CD4-positive, alpha-beta T cell treated with Interleukin-15 for 4 hours (primary cell): ENCODE data around the gene GALR1.
"Not testable (repeated sequence)": the region's sequence is repeated elsewhere in the genome, so short reads cannot be mapped to it uniquely, and the experiment has no call there.

Experiments
- DNase-seq: peaks from one replicate; pipeline ENCODE4 v3.0.0-alpha.2; 2020; ENCODE audit warnings: low spot score

Gene GALR1

DNA sequence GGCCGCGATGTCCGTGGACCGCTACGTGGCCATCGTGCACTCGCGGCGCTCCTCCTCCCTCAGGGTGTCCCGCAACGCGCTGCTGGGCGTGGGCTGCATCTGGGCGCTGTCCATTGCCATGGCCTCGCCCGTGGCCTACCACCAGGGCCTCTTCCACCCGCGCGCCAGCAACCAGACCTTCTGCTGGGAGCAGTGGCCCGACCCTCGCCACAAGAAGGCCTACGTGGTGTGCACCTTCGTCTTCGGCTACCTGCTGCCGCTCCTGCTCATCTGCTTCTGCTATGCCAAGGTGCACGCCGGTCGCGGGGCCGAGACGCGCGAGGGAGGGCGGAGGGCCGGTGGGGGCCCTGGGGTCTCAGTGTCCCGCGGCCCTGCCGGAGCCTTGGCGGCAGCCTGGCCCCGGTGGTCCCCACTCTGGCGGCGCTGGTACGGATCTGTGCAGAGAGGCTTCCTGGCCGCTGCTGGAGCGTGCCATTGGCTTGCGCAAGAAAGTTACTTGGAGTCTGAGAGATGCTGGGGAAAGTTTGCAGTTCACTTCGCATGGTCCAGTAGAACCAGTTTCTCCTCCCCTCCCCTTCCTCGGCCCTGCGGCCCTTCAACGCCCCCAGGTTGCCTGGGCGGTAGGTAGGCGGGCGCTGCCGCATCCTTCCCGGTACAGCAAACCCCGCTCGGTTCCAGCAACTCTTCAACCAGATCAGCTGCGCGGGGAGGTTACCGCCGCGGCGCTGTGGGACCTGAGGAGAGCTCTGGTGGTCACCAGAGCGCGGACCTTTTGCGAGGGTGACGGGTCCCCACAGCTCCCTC lies 1.5 kb downstream of the GALR1 start:
- no peak for DNase-seq

GRCh38 chr18:77251730-77252050 lies 2.0 kb downstream of the GALR1 start:
- DNase-seq, result no peak

DNA sequence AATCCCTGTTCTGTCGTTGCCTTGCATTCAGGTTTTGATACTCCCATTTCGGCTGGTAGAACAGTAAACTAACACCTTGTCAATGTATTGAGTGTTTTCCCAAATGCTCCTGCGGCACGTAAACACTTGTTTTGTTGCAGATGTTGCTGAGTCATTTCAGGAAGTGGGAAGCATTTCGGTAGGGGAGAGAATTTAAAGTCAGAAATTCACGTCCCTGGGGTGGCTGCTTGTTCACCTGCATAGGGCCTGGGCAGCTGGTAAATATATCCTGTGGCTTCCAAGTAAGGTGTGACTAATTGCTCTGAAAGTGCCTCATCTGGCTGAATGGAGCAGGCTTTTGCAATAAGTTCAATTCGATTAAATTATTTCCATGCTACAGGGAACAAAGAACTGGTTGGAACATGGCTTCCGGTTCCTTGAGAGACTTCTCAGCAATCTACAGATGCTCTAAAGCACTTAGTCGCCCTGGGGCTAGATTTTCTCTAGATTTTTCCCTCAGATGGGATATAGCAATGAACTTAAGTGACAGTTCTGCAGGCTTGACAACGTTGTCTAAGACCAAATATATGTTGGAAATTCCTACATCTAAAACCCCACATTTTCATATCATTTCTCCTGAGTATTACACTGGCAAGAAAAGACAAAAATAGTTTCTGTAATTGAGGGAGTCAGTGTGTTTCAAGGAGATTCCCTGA lies 5.2 kb downstream of the GALR1 start:
- no peak for DNase-seq

- no peak for DNase-seq
Observed at GRCh38 chr18:77255426-77256105, 5.9 kb downstream of the GALR1 start.

GRCh38 chr18:77262643-77263465 lies 13.2 kb downstream of the GALR1 start:
- DNase-seq, result no peak

- no peak for DNase-seq
Observed at GRCh38 chr18:77263466-77263763, 13.8 kb downstream of the GALR1 start.

GRCh38 chr18:77267969-77268368 lies 18.3 kb downstream of the GALR1 start:
- no peak for DNase-seq

- DNase-seq, result no peak
Observed at GRCh38 chr18:77268456-77268855, 18.8 kb downstream of the GALR1 start.

DNA sequence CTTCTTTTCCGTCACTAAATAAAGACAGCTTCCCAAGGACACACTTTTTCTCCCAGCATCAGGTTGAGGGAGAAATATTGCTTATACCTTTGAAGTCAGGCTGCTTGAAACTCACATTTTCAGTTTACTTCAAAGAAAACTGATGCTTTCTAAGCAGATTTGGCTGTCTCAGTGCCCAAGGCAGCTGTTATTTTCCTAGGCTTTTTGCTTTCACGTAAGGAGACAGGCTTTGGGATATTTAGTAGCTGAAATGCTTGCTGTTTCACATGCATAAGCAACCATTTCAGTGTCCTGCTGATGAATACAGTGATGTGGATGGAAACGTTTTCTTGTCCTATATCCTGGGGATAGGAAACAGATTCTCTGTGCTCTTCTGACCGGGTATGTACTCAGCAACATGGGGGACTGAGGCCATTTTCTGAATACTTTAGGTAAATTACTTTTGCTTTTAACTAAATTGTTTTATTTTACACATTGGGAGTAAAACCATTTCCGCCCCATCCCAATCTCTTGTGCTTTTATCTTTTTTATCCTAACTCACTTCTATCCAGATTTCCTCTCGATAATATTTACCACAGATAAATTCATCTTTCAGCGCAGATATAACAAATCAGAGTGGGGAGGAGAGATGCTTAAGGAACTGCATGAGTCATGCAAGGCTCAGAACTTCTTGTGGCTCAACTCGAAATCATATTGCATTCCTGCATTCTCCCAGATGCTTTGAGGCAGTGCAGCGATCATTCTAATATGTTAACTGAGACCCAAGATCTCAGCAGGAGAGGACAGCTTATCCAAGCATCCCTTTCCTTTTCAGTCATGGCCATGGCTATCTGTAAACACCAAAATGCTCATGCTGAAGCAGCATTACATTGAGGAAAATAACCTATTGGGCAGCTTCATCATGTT lies 22.2 kb downstream of the GALR1 start:
- no peak for DNase-seq

- not testable (repeated sequence) for DNase-seq
Observed at GRCh38 chr18:77290841-77291240, 41.2 kb downstream of the GALR1 start.

DNA sequence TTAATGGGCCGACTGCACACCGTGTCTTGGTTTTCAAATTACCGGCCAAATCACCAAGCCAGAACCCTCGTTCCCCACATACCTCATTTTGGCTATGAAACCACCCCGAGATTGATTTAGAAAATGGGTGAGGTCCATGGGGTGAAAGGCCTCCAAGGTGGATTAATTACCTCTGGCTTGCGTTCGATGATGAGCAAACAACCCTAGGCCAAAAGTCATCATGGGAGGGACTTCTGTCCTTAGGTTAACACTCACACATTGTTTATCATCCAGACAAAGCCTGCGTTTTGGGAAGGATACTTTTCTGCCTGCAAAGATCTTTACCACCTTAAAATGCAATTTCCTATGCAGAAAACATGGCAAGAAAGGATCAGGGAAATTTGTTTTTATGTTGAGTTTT lies 48.5 kb downstream of the GALR1 start:
- no peak for DNase-seq

DNA sequence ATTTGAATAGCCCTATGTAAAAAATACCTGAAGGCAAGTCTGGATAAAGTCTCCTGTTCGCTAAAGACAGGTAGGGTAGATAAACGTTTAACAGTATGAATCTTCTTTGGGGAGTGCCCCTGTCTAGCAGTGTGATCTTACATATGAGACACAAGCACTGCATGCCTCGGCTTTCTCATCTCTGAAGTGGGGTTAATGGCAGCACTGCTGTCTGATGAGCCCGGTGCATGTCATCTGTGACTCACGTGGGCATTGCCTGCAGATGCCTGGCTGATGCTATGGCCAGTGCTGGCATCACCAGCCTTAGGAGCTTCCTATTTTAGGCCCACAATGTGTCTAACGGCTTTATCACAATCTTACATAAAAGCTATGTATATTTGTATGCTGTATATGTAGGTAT lies 50.1 kb downstream of the GALR1 start:
- DNase-seq, result no peak

- no peak for DNase-seq
Observed at GRCh38 chr18:77300579-77300978, 50.9 kb downstream of the GALR1 start.

DNA sequence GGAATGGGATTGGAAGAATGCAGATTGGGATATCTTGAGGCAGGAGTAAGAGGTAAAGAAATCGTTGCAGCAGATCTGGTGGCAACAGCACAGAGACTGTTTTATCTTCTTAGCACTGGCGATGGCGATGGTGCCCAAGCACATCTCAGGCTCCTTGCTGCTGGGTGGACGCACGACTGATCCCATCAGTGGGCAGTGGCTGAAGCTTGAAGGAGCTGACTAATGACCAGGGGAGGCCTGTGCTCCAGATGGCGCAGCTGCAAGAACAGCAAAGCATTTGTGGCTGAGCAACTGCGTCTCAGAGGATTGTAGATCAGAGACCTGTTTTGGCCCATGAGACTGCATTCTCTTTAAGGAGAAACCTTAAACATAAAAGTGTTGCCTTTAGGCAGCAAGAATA lies 54.6 kb downstream of the GALR1 start:
- DNase-seq, result no peak

DNA sequence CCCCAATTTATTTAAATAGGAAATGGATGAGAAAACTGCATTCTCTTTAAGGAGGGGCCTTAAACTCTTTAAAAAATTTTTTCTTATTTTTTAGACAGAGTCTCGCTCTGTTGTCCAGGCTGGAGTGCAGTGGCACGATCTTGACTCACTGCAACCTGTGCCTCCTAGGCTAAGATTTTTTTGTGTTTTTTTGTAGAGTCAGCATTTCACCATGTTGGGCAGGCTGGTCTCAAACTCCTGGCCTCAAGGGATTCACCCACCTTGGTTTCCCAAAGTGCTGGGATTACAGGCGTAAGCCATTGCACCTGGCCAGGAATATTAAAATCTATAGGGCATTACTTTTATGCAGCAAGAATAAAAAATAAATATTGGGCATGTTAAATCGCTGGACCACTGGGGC lies 56.0 kb downstream of the GALR1 start:
- DNase-seq, result no peak

DNA sequence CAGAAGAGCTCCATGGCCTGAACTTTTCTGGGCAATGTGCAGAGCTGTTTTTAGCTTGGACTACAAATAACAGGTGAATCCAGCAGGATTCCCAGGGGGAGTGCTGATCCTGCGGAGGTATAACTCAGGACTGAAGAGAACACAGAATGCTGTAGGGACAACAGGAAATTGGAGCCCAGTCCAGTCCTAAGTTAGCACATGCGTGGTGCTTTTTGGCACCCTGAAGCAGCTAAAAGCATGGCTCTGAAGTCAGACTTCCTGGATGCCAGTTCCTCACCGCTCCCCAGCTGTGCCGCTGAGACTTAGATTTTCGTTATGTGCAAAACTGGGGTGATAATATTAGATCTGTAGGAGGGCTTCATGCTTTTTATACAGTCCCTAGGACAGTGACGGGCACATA lies 58.6 kb downstream of the GALR1 start:
- DNase-seq, result no peak

- DNase-seq, result no peak
Observed at GRCh38 chr18:77314511-77314910, 64.9 kb downstream of the GALR1 start.

GRCh38 chr18:77314952-77315351 lies 65.3 kb downstream of the GALR1 start:
- no peak for DNase-seq

DNA sequence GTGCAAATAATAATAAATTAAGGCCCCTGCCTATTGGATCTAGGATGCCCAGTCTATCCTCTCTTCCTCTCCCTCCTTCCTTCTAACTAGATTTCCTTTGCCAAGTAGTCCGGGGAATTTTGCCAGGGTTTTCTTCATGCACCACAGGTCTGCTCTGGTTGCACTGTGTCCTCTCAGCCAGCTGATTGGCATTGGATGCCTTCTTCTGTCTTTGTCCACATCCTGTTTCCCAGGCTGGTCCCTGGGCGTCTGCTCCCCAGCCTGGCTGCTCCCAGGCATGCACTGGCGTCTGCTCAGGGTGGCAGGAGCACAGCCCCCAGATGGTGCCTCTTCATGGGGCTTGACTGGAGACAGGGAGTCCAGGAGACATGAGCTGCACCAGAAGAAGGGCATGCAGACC lies 66.4 kb downstream of the GALR1 start:
- DNase-seq, result no peak

GRCh38 chr18:77316641-77317040 lies 67.0 kb downstream of the GALR1 start:
- DNase-seq, result no peak

DNA sequence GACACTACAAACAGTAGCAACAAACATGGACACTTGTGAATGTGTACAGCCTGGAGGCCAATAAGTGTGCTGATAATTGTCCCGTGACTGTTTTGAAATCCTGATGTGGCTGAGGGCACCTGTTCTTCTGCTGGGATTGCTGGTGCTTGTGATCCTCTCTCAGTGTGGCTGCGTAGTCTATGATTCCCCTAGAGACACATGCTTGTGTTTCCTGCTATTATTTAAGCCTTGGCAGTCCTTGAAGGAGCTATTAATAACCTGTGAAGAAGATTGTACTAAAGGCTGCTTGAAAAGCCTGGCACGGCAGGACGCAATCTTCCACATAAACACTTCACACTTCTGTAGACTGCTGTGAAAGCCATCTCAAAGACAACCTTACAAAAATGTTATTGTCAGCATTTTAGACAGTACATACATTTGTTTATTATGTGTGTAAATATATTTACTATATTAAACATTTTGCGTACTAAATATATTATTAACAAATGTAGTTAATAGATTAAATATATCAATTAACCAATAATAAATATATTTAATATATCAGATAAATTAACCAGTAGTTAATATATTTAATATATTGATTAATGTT lies 71.4 kb downstream of the GALR1 start:
- DNase-seq, result no peak
